DMS114 treated with DMSO at 0.1 percent for 48 hours (cell line): Measurements from ENCODE around the gene PLA2G15.

Experiments used
- DNase-seq: peaks from one replicate; lab custom pipeline; 2025; ENCODE audit not compliant: unreplicated experiment; lab: John Stamatoyannopoulos, UW

PLA2G15 gene

GRCh38 chr16:68252383-68252782 is 7.2 kb downstream of the PLA2G15 start:
- DNase-seq = no peak

GRCh38 chr16:68253721-68254120 is 8.5 kb downstream of the PLA2G15 start:
- DNase-seq = no peak

GRCh38 chr16:68255712-68256111 is 10.5 kb downstream of the PLA2G15 start:
- DNase-seq = no peak

GRCh38 chr16:68257251-68257905 is 12.2 kb downstream of the PLA2G15 start:
- DNase-seq = no peak

- no peak for DNase-seq
Observed at GRCh38 chr16:68257906-68258800, 13.0 kb downstream of the PLA2G15 start.

GRCh38 chr16:68259007-68259825 is 14.0 kb downstream of the PLA2G15 start:
- DNase-seq = no peak

- no peak for DNase-seq
Observed at GRCh38 chr16:68263559-68264127, 18.5 kb downstream of the PLA2G15 start.

GRCh38 chr16:68264128-68265077 is 19.2 kb downstream of the PLA2G15 start, which contains the start of gene SLC7A6:
Gene SLC7A6 (plus strand): TSS chr16:68264526. CDS start chr16:68274727, 10,201 bp downstream.
- DNase-seq = peak; percentile 37

- DNase-seq = no peak
Observed at GRCh38 chr16:68265078-68265920, 20.1 kb downstream of the PLA2G15 start.

GRCh38 chr16:68267612-68268405 is 22.6 kb downstream of the PLA2G15 start:
- no peak for DNase-seq

GRCh38 chr16:68269793-68270192 is 24.6 kb downstream of the PLA2G15 start:
- no peak for DNase-seq

- no peak for DNase-seq
Observed at GRCh38 chr16:68270353-68270752, 25.2 kb downstream of the PLA2G15 start.

- no peak for DNase-seq
Observed at GRCh38 chr16:68272507-68273209, 27.5 kb downstream of the PLA2G15 start.

- DNase-seq = no peak
Observed at GRCh38 chr16:68273459-68273858, 28.3 kb downstream of the PLA2G15 start.

GRCh38 chr16:68273896-68274295 is 28.7 kb downstream of the PLA2G15 start:
- no peak for DNase-seq

GRCh38 chr16:68274441-68274840 is 29.3 kb downstream of the PLA2G15 start:
- no peak for DNase-seq

GRCh38 chr16:68275611-68276191 is 30.5 kb downstream of the PLA2G15 start:
- DNase-seq = no peak
